PFSK-1 (cell line): ENCODE measurements around the gene LRRC14B.

Experiments
- FOXP2 ChIP-seq: optimal IDR thresholded peaks from 2 replicates; pipeline ENCODE3; 2011; ENCODE audit warnings: borderline replicate concordance, control low read depth, inconsistent platforms; ENCODE audit not compliant: insufficient read depth; ENCODE audit errors: extremely low read length, extremely low read depth
- POLR2AphosphoS5 ChIP-seq: IDR thresholded peaks from 2 replicates; pipeline ENCODE4 v1.6.1; 2012; ENCODE audit warnings: low read depth, mild to moderate bottlenecking, control low read depth, low read length, moderate library complexity
- SIN3A ChIP-seq: IDR thresholded peaks from 2 replicates; pipeline ENCODE4 v1.6.1; 2012; ENCODE audit warnings: mild to moderate bottlenecking, low read length, moderate library complexity, borderline replicate concordance; ENCODE audit not compliant: insufficient read depth
- TAF1 ChIP-seq: IDR thresholded peaks from 2 replicates; pipeline ENCODE4 v1.6.1; 2012; ENCODE audit warnings: low read length, control low read depth, borderline replicate concordance; ENCODE audit not compliant: insufficient read depth
- TF ChIP-seq, protein P1 (sequence below), 2 experiments: IDR thresholded peaks; 2 replicates each; pipeline versions ENCODE4 v1.6.1 to v1.8.0; 2011 to 2012; ENCODE audit warnings: low read depth in 2 of 2, low read length in 2 of 2, control low read depth in 1 of 2, inconsistent platforms in 1 of 2, mild to moderate bottlenecking in 1 of 2, moderate library complexity in 1 of 2; ENCODE audit not compliant: insufficient read depth in 1 of 2

The LRRC14B gene

DNA sequence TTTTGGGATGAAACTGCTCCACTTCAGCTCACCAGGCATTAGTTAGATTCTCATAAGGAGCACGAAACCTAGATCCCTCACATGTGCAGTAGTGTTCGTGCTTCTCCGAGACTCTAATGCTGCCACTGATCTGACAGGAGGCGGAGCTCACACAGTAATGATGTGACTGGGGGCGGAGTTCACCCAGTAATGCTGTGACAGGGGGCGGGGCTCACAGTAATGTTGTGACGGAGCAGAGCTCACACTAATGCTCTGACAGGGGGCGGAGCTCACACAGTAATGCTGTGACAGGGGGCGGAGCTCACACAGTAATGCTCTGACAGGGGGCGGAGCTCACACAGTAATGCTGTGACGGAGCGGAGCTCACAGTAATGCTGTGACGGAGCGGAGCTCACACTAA lies 27.1 kb upstream of the LRRC14B start:
- TF ChIP-seq FOXP2 (no peak), TAF1 (no peak), SIN3A (no peak), POLR2AphosphoS5 (no peak)
- TF ChIP-seq, protein P1, sequence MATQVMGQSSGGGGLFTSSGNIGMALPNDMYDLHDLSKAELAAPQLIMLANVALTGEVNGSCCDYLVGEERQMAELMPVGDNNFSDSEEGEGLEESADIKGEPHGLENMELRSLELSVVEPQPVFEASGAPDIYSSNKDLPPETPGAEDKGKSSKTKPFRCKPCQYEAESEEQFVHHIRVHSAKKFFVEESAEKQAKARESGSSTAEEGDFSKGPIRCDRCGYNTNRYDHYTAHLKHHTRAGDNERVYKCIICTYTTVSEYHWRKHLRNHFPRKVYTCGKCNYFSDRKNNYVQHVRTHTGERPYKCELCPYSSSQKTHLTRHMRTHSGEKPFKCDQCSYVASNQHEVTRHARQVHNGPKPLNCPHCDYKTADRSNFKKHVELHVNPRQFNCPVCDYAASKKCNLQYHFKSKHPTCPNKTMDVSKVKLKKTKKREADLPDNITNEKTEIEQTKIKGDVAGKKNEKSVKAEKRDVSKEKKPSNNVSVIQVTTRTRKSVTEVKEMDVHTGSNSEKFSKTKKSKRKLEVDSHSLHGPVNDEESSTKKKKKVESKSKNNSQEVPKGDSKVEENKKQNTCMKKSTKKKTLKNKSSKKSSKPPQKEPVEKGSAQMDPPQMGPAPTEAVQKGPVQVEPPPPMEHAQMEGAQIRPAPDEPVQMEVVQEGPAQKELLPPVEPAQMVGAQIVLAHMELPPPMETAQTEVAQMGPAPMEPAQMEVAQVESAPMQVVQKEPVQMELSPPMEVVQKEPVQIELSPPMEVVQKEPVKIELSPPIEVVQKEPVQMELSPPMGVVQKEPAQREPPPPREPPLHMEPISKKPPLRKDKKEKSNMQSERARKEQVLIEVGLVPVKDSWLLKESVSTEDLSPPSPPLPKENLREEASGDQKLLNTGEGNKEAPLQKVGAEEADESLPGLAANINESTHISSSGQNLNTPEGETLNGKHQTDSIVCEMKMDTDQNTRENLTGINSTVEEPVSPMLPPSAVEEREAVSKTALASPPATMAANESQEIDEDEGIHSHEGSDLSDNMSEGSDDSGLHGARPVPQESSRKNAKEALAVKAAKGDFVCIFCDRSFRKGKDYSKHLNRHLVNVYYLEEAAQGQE (IDR thresholded peaks at IDR 0.05; ENCODE audit: insufficient read depth in 1 of 2, low read depth in 2 of 2, low read length in 2 of 2), result no peak

GRCh38 chr5:166441-167372 lies 24.6 kb upstream of the LRRC14B start:
- TF ChIP-seq SIN3A, result no peak

DNA sequence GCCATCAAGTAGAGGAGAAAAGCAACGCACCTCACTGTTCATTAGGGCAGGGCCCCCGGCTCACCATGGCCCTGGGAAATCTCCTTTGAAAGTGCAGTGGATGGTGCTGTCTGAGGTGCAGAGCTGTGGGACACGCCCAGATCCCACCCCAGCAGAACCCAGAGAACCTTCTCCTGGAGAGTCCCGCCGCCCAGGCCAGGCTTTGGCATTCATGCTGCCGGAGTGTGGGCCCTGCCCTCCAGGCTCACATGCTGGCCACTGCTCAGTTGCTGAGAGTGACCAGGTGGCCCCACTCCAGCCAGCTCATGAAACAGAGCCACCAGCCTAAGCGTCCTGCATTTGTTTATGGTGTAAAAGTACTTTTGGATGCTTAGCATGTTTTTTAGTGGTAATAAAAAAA lies 23.8 kb upstream of the LRRC14B start:
- TF ChIP-seq, protein P1 (IDR thresholded peaks at IDR 0.05; ENCODE audit: insufficient read depth in 1 of 2, low read depth in 2 of 2, low read length in 2 of 2), result no peak
- TF ChIP-seq POLR2AphosphoS5 (no peak), TAF1 (no peak)

- TF ChIP-seq FOXP2, result no peak
- TF ChIP-seq SIN3A, result no peak
- TF ChIP-seq, protein P1 (IDR thresholded peaks at IDR 0.05; ENCODE audit: insufficient read depth in 1 of 2, low read depth in 2 of 2, low read length in 2 of 2), result no peak
- TF ChIP-seq TAF1, result no peak
- no peak for TF ChIP-seq POLR2AphosphoS5
Observed at GRCh38 chr5:167982-168660, 23.2 kb upstream of the LRRC14B start.

GRCh38 chr5:169071-169727 lies 22.1 kb upstream of the LRRC14B start:
- TF ChIP-seq FOXP2 (peak; percentile 65), POLR2AphosphoS5 (no peak)

DNA sequence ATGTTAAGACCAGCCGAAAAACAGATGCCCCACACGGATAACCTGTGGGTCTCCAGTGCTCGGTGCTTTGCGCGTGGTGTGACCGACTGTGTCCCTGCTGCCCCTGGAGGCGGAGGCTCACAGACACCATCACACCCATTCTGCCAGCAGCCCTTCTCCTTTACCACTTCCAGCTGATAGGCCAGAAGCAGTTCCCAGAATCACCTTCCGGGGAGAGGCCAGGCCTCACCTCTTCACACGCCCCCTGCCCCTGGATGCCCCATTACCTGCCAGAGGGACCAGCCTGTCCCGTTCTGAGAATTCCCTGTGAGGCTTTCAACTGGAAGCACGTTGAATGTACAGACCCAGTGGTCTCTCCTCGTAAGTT lies 21.6 kb upstream of the LRRC14B start:
- no peak for TF ChIP-seq SIN3A
- TF ChIP-seq, protein P1 (IDR thresholded peaks at IDR 0.05; ENCODE audit: insufficient read depth in 1 of 2, low read depth in 2 of 2, low read length in 2 of 2), result no peak
- TF ChIP-seq FOXP2, result no peak
- no peak for TF ChIP-seq POLR2AphosphoS5
